Gastrocnemius medialis (tissue), 4 donors: ENCODE data around the gene RELL1. TPM values are rescaled to one million over a fixed set of nuclear protein-coding genes. Genes with fewer than 3 reads are reported as not detected.

Source experiments
- ATAC-seq, 2 donors: fragments of 150-250 bp; one replicate each; pipeline ENCODE4 v1.9.1; 2016
- DNase-seq, 2 donors: peaks; one replicate each; pipeline ENCODE4 v3.0.0-alpha.2; 2019
- H3K27ac ChIP-seq, 4 donors: fragments of 200-600 bp; sonication (generic); 1 replicate in 1 of 4; 2 replicates in 3 of 4; pipeline ENCODE4 v1.5.1; 2016 to 2018; ENCODE audit warnings: mild to moderate bottlenecking in 2 of 4, moderate library complexity in 1 of 4
- H3K27me3 ChIP-seq, 3 donors: fragments of 200-600 bp; sonication (generic) in 2 of 3; 1 replicate in 1 of 3; 2 replicates in 2 of 3; pipeline versions ENCODE4 v1.5.1 to v1.6.0; 2016 to 2019; ENCODE audit warnings: mild to moderate bottlenecking in 1 of 3, moderate library complexity in 1 of 3
- H3K36me3 ChIP-seq, 2 donors: fragments of 200-600 bp; sonication (generic) in 1 of 2; one replicate each; pipeline ENCODE4 v1.5.1; 2017 to 2018
- H3K4me1 ChIP-seq, 2 donors: fragments of 200-600 bp; sonication (generic) in 1 of 2; one replicate each; pipeline ENCODE4 v1.5.1; 2016 to 2017; ENCODE audit warnings: mild to moderate bottlenecking in 2 of 2
- H3K4me3 ChIP-seq, 4 donors: fragments of 200-600 bp; sonication (generic) in 3 of 4; 1 replicate in 1 of 4; 2 replicates in 3 of 4; pipeline ENCODE4 v1.5.1; 2016 to 2019; ENCODE audit warnings: mild to moderate bottlenecking in 2 of 4
- H3K9me3 ChIP-seq, 3 donors: fragments of 200-600 bp; sonication (generic) in 2 of 3; 1 replicate in 1 of 3; 2 replicates in 2 of 3; pipeline ENCODE4 v1.5.1; 2016 to 2019
- POLR2A ChIP-seq, 2 donors: fragments of 450-650 bp; IDR thresholded peaks; one replicate each; pipeline ENCODE4 v1.6.1; 2017; ENCODE audit warnings: antibody characterized with exemption in 2 of 2, mild to moderate bottlenecking in 2 of 2, moderate library complexity in 2 of 2
- in situ Hi-C, 4 donors: fragments of 200-750 bp; cut with MboI; loops; one replicate each; pipeline versions ENCODE4 v1.15.0 to v1.8.0; 2017; ENCODE audit warnings: low sequenced_read_pairs in 4 of 4
- intact Hi-C: fragments of 100-400 bp; cut with DNase I; formaldehyde crosslinking; loops from one replicate; pipeline ENCODE4 v1.15.1; 2023; ENCODE audit warnings: low total_unique reads
- total RNA-seq, 4 donors: library from RNA; depleted of rRNA; stranded (reverse); fragments of >200 nt; gene quantifications; one replicate each; pipeline versions ENCODE4 v1.1.0 to v1.2.3, GENCODE V29; 2016
- TF ChIP-seq, protein P1 (sequence below), 5 experiments: fragments of 450-650 bp in 3 of 5; fragments of 200-600 bp in 2 of 5; sonication (generic) in 2 of 5; IDR thresholded peaks in 4 of 5; conservative IDR thresholded peaks in 1 of 5; 1 replicate in 4 of 5; 2 replicates in 1 of 5; pipeline ENCODE4 v1.5.1; 2016 to 2019; ENCODE audit warnings: antibody characterized with exemption in 5 of 5, mild to moderate bottlenecking in 3 of 5, moderate library complexity in 3 of 5

Gene RELL1
- total RNA-seq, 4 donors from 2014 or later = 13.7 to 36.3 (median 27.8) TPM

DNA sequence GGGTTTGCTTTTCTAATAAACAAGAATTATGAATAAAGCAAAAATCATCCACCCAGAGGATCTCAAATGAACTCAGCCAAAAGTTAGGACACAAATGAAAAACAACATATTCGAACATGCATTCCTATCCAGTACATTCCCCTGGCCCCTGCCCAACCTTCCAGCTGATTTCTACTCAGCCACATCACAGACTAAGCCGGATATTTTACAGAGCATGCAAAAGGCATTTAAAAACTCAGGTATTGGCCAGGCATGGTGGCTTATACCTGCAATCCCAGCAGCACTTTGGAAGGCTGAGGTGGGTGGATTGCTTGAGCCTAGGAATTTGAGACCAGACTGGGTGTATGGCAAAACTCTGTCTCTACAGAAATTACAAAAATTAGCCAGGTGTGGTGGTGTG lies 54.6 kb downstream of the RELL1 start:
- DNase-seq (peak in 1 of 2 donors; percentile 34), ATAC-seq (no peak)
- in situ Hi-C loops = loop anchor here in 1 of 4 donors (5.0 kb wide), 1 partner anchor 36 kb away; no protein-coding TSS in a partner anchor
- Histone ChIP-seq H3K9me3 (no peaks in the 10 kb centered on the region), H3K27ac (peak overlapping the region; percentile 30 to 86 (median 83)), H3K27me3 (no peaks in the 10 kb centered on the region), H3K4me3 (no peak overlapping the region), H3K36me3 (peaks cover 0 to 22% of the 10 kb centered on the region in 2 donors), H3K4me1 (peaks cover 26 to 58% of the 10 kb centered on the region in 2 donors)
- intact Hi-C loops = no loop called here
- no peak for TF ChIP-seq POLR2A (IDR thresholded peaks at IDR 0.05)
- TF ChIP-seq, protein P1, sequence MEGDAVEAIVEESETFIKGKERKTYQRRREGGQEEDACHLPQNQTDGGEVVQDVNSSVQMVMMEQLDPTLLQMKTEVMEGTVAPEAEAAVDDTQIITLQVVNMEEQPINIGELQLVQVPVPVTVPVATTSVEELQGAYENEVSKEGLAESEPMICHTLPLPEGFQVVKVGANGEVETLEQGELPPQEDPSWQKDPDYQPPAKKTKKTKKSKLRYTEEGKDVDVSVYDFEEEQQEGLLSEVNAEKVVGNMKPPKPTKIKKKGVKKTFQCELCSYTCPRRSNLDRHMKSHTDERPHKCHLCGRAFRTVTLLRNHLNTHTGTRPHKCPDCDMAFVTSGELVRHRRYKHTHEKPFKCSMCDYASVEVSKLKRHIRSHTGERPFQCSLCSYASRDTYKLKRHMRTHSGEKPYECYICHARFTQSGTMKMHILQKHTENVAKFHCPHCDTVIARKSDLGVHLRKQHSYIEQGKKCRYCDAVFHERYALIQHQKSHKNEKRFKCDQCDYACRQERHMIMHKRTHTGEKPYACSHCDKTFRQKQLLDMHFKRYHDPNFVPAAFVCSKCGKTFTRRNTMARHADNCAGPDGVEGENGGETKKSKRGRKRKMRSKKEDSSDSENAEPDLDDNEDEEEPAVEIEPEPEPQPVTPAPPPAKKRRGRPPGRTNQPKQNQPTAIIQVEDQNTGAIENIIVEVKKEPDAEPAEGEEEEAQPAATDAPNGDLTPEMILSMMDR (IDR thresholded peaks at IDR 0.05 in 4 of 5, conservative IDR thresholded peaks at IDR 0.05 in 1 of 5) = no peak

DNA sequence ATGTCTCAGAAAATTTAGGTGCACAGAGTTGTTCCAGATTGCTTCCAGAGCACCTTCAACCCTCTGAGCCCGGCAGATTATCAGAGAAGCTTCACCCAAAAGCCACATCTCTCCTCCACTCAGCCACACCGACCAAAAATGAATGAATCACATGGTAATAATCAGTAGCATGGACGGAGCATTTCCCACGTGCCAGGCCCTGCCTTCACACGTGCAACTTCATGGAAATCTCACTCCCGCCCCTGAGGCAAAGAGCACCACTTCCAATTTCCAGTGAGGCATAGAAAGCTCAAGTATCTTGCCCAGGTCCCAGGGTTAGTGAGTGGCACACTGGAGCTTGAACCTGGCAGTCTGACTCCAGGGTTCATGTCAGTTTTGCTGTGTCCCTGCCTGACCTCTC lies 56.5 kb downstream of the RELL1 start:
- intact Hi-C loops (loop anchor here (1.0 to 2.0 kb wide), 4 partner anchors 19 to 87 kb away; partner anchors contain the start of gene RELL1), in situ Hi-C loops (loop anchor here in 1 of 4 donors (5.0 kb wide), 1 partner anchor 38 kb away; no protein-coding TSS in a partner anchor)
- no peak for ATAC-seq
- H3K27ac ChIP-seq = peak overlapping the region; percentile 83 to 86 (median 84)
- TF ChIP-seq, protein P1 (IDR thresholded peaks at IDR 0.05 in 4 of 5, conservative IDR thresholded peaks at IDR 0.05 in 1 of 5) = no peak
- TF ChIP-seq POLR2A (IDR thresholded peaks at IDR 0.05) = no peak
- H3K4me1 ChIP-seq = peaks cover 33 to 64% of the 10 kb centered on the region in 2 donors
- H3K27me3 ChIP-seq = no peaks in the 10 kb centered on the region
- no peaks in the 10 kb centered on the region for H3K9me3 ChIP-seq
- H3K4me3 ChIP-seq = no peak overlapping the region
- peaks cover 0 to 20% of the 10 kb centered on the region in 2 donors for H3K36me3 ChIP-seq
- no peak for DNase-seq

DNA sequence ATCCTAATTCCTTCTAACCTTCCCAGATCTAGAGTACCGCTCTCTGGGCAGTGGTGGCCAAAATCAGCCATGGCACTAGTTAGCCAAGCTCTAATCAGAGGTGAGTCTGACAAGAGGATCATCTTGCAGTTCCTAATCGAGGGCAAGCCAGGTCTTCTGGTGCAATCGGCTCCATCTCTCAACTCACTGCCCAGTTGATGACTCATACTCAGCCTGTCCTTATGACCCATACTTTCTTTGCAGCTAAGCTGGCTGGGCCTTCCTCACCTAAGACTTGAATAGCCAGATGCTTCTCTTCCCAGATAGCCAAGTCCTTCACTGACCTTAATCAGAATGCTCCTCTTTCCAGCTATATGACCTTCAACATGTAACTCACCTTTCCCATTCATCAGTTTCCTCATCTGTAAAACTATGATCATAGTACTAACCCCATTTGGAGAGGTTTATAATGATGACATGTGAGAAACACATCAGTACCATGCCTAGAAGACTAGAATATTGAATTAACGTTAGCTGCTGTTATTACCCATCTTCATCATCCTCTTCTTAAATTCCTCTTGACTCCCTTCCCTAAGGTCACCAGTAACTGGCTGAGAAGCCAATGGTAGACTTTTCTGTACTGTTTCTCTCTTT lies 57.1 kb downstream of the RELL1 start:
- intact Hi-C loops = loop anchor here (1.0 to 2.0 kb wide), 4 partner anchors 20 to 88 kb away; partner anchors contain the start of gene RELL1
- peak; percentile 99 for ATAC-seq

DNA sequence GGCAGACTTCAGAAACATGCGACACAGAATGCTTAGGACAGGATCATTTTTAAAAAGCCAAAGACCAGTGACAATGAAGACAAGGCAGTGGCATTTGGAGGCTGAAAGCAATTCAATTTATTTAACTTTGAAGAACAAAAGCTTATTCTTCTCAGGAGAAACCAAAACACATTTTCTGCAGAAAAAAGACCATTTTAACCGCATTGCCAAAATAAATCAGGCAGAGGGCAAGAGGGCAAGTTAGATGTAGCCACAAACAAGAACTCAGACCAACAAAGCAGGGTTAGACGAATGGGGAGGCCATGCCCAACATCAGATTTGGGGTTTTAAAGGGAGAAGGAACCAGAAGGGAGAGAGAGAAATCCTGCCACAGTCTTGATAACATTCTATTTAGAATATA lies 58.9 kb downstream of the RELL1 start:
- no peak for TF ChIP-seq POLR2A (IDR thresholded peaks at IDR 0.05)
- TF ChIP-seq, protein P1 (IDR thresholded peaks at IDR 0.05 in 4 of 5, conservative IDR thresholded peaks at IDR 0.05 in 1 of 5) = no peak
- Histone ChIP-seq H3K27ac (peak overlapping the region in 3 of 4 donors; percentile 14 to 86 (median 83)), H3K36me3 (peaks cover 0 to 10% of the 10 kb centered on the region in 2 donors), H3K27me3 (no peaks in the 10 kb centered on the region), H3K4me1 (peaks cover 33 to 58% of the 10 kb centered on the region in 2 donors), H3K9me3 (no peaks in the 10 kb centered on the region), H3K4me3 (no peak overlapping the region)
- no peak for ATAC-seq
- no peak for DNase-seq
- intact Hi-C loops = no loop called here
- in situ Hi-C loops = no loop called here

More for the DNA sequence above, 57.1 kb downstream of the RELL1 start:
- no peaks in the 10 kb centered on the region for H3K9me3 ChIP-seq
- peak; percentile 90 to 96 for DNase-seq
- no peak for TF ChIP-seq POLR2A (IDR thresholded peaks at IDR 0.05)
- TF ChIP-seq, protein P1 (IDR thresholded peaks at IDR 0.05 in 4 of 5, conservative IDR thresholded peaks at IDR 0.05 in 1 of 5) = peak in 1 of 5 experiments; percentile 13
- H3K36me3 ChIP-seq = peaks cover 0 to 18% of the 10 kb centered on the region in 2 donors
- H3K4me1 ChIP-seq = peaks cover 33 to 60% of the 10 kb centered on the region in 2 donors
- H3K27ac ChIP-seq = peak overlapping the region; percentile 83 to 86 (median 84)
- H3K27me3 ChIP-seq = no peaks in the 10 kb centered on the region
- in situ Hi-C loops = no loop called here
- no peak overlapping the region for H3K4me3 ChIP-seq
